Activated B cell treated with CpG ODN at 0.5 μM for 24 hours (primary cell): ENCODE measurements around the gene ADGRF1. TPM values are rescaled to one million over a fixed set of nuclear protein-coding genes. Genes with fewer than 3 reads are reported as not detected.

Source experiments
- ATAC-seq: fragments of 200-7000 bp; cut with Tn5 transposase; one replicate; pipeline ENCODE4 v1.10.0; 2021; ENCODE audit warnings: low read depth, mild to moderate bottlenecking, moderate library complexity
- CTCF ChIA-PET: fragments of 350-600 bp; sonication (Branson Sonifier 250); formaldehyde crosslinking; loops from one replicate; lab custom pipeline; 2021; ENCODE audit warnings: antibody characterized with exemption; lab: Charles Lee
- POLR2A ChIA-PET: fragments of 350-600 bp; sonication (Branson Sonifier 250); formaldehyde crosslinking; loops from one replicate; lab custom pipeline; 2021; ENCODE audit warnings: antibody characterized with exemption; lab: Charles Lee
- DNase-seq: peaks from one replicate; pipeline ENCODE4 v3.0.0; 2022
- H3K27ac Mint-ChIP-seq: one replicate; pipeline ENCODE4 v1.8.0; 2020; ENCODE audit warnings: mixed read lengths
- H3K27me3 Mint-ChIP-seq: one replicate; pipeline ENCODE4 v1.8.0; 2021; ENCODE audit warnings: mixed read lengths
- H3K36me3 Mint-ChIP-seq: one replicate; pipeline ENCODE4 v1.8.0; 2021; ENCODE audit warnings: low read depth, mixed read lengths
- H3K4me1 Mint-ChIP-seq: one replicate; pipeline ENCODE4 v1.8.0; 2021; ENCODE audit warnings: mixed read lengths
- H3K4me3 Mint-ChIP-seq: one replicate; pipeline ENCODE4 v1.8.0; 2020; ENCODE audit warnings: mild to moderate bottlenecking, mixed read lengths
- H3K9me3 Mint-ChIP-seq: one replicate; pipeline ENCODE4 v1.8.0; 2020; ENCODE audit warnings: mixed read lengths
- intact Hi-C: fragments of 100-400 bp; cut with micrococcal nuclease; formaldehyde crosslinking; loops from one replicate; pipeline ENCODE4 v1.15.1; 2024
- total RNA-seq: library from RNA; stranded (reverse); gene quantifications from 2 replicates; pipeline ENCODE4 v1.2.3, GENCODE V29; 2022
- TF ChIP-seq, protein P1 (sequence below): fragments of 200-600 bp; IDR thresholded peaks from one replicate; pipeline ENCODE4 v1.8.0; 2022; ENCODE audit warnings: antibody characterized with exemption, mild to moderate bottlenecking

The ADGRF1 gene
- total RNA-seq, 1 donor from 2014 or later, result not detected

DNA sequence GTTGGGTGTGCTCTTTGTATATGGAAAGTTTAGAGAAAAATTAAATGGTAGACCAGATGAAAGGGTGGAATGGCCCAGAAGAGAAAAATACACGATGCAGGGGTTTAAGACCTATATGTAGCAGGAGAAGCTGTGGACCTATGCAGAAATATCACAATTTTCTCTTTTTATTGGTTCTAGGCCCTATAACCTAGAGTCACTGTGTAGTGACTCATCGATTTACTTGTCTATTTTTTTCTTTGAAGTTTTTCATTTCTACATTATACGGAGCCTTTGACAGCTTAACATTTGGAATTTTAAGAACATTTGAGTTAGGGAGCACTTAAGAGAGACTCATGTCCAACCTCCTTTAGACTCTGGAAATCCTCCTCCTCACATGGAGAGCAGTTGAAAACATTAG is 28.3 kb upstream of the ADGRF1 start:
- no peaks in the 10 kb centered on the region for H3K27me3 Mint-ChIP-seq
- TF ChIP-seq, protein P1, sequence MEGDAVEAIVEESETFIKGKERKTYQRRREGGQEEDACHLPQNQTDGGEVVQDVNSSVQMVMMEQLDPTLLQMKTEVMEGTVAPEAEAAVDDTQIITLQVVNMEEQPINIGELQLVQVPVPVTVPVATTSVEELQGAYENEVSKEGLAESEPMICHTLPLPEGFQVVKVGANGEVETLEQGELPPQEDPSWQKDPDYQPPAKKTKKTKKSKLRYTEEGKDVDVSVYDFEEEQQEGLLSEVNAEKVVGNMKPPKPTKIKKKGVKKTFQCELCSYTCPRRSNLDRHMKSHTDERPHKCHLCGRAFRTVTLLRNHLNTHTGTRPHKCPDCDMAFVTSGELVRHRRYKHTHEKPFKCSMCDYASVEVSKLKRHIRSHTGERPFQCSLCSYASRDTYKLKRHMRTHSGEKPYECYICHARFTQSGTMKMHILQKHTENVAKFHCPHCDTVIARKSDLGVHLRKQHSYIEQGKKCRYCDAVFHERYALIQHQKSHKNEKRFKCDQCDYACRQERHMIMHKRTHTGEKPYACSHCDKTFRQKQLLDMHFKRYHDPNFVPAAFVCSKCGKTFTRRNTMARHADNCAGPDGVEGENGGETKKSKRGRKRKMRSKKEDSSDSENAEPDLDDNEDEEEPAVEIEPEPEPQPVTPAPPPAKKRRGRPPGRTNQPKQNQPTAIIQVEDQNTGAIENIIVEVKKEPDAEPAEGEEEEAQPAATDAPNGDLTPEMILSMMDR, result no peak
- ChIA-PET CTCF (no interaction called here), POLR2A (no interaction called here)
- H3K27ac Mint-ChIP-seq, result no peak overlapping the region
- DNase-seq, result no peak
- H3K4me3 Mint-ChIP-seq, result no peak overlapping the region
- H3K9me3 Mint-ChIP-seq, result no peaks in the 10 kb centered on the region
- no peak for ATAC-seq
- no peaks in the 10 kb centered on the region for H3K4me1 Mint-ChIP-seq
- H3K36me3 Mint-ChIP-seq, result no peaks in the 10 kb centered on the region
- intact Hi-C loops, result no loop called here

DNA sequence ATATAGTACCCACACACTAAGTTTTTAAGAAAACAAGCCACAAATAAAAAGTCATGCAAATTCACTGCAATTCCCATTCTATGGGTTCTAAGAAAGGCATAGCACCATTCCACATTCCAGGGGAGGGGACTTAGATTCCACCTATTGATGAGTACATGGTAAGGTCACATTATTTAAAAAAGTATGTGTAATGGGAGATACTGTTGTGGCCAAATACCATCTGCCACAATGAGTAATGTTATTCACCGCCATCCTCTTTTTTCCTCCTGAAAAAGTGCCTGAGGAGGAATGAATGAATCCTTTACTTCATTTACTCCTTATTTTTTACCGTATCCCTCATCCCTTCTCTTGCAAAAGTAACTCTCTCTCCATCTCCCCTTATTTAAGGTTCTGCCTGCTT is 27.0 kb upstream of the ADGRF1 start:
- intact Hi-C loops, result no loop called here
- no peaks in the 10 kb centered on the region for H3K36me3 Mint-ChIP-seq
- no peaks in the 10 kb centered on the region for H3K4me1 Mint-ChIP-seq
- no peak for DNase-seq
- ChIA-PET CTCF (no interaction called here), POLR2A (no interaction called here)
- no peak overlapping the region for H3K4me3 Mint-ChIP-seq
- no peak for ATAC-seq
- H3K27me3 Mint-ChIP-seq, result no peaks in the 10 kb centered on the region
- H3K9me3 Mint-ChIP-seq, result no peaks in the 10 kb centered on the region
- H3K27ac Mint-ChIP-seq, result no peak overlapping the region
- TF ChIP-seq, protein P1, result no peak

DNA sequence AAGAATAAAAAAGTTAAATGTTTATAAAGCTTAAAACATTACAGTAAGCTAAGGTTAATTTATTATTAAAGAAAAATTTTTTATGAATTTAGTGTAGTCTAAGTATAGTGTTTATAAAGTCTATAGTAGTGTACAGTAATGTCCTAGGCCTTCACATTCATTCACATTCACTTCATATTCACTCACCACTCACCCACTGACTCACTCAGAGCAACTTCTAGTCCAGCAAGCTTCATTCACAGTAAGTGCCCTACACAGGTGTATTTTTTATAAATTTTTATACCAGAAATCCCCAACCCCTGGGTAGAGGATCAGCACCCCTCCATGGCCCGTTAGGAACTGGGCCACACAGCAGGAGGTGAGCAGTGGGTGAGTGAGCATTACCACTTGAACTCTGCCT is 24.3 kb upstream of the ADGRF1 start:
- DNase-seq, result no peak
- intact Hi-C loops, result no loop called here
- H3K27ac Mint-ChIP-seq, result no peak overlapping the region
- ChIA-PET POLR2A (no interaction called here), CTCF (no interaction called here)
- H3K27me3 Mint-ChIP-seq, result peaks cover 3% of the 10 kb centered on the region
- ATAC-seq, result no peak
- H3K36me3 Mint-ChIP-seq, result no peaks in the 10 kb centered on the region
- no peaks in the 10 kb centered on the region for H3K4me1 Mint-ChIP-seq
- TF ChIP-seq, protein P1, result no peak
- H3K4me3 Mint-ChIP-seq, result no peak overlapping the region
- no peaks in the 10 kb centered on the region for H3K9me3 Mint-ChIP-seq

DNA sequence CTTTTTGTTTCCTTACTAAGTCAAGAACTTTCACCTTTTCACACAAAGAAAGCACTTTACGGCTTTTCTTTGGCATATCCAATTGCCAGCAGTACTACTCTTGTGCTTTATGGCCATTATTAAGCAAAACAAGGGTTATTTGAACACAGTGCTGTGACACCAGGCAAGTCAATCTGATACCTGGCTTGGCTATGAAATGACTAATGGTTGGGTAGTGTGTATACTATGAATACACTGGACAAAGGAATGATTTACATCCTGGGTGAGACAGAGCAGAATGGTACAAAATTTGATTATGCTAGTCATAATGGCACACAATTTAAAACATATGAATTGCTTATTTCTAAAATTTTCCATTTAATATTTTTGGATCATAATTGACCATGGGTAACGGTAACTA is 22.1 kb upstream of the ADGRF1 start:
- Mint-ChIP-seq H3K4me1 (no peaks in the 10 kb centered on the region), H3K4me3 (no peak overlapping the region), H3K9me3 (no peaks in the 10 kb centered on the region), H3K27me3 (peaks cover 5% of the 10 kb centered on the region), H3K27ac (no peak overlapping the region), H3K36me3 (no peaks in the 10 kb centered on the region)
- no peak for DNase-seq
- ChIA-PET CTCF (no interaction called here), POLR2A (no interaction called here)
- ATAC-seq, result no peak
- TF ChIP-seq, protein P1, result no peak
- intact Hi-C loops, result loop anchor here (5.0 kb wide), 1 partner anchor 217 kb away; no protein-coding TSS in a partner anchor

DNA sequence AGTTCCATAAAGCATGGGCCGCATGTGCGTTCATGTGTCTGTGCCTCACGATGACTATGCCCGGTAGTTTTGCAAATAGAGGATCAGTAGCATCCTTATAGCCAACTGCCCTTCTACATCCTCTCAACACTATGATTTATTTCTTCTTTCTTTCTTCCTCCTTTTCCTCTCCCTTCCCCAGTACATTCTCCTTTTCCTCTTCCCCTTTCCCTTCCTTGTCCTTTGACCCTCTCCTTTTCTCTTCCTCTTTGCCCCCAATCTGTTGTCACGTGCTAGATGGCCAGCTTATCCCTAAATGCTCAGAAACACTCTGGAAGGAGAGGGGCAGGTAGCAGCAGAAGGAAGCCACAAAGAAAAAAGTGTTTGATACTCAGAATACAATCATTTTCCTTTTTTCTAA is 20.2 kb upstream of the ADGRF1 start:
- POLR2A ChIA-PET, result no interaction called here
- TF ChIP-seq, protein P1, result no peak
- Mint-ChIP-seq H3K36me3 (no peaks in the 10 kb centered on the region), H3K27ac (no peak overlapping the region), H3K4me3 (no peak overlapping the region), H3K9me3 (no peaks in the 10 kb centered on the region), H3K4me1 (no peaks in the 10 kb centered on the region), H3K27me3 (peaks cover 5% of the 10 kb centered on the region)
- ATAC-seq (no peak), DNase-seq (no peak)
- CTCF ChIA-PET, result no interaction called here
- intact Hi-C loops, result loop anchor here (5.0 kb wide), 1 partner anchor 215 kb away; no protein-coding TSS in a partner anchor
